ENCODE data around the gene TRAF4.

- no peak for TF ChIP-seq TSHZ2 (CRISPR knock-in tag; IDR thresholded peaks at IDR 0.05)
- TF ChIP-seq PATZ1 (CRISPR knock-in tag; IDR thresholded peaks at IDR 0.05; ENCODE audit: borderline replicate concordance), result no peak
- TF ChIP-seq ZFP3 (CRISPR knock-in tag; IDR thresholded peaks at IDR 0.05), result no peak
- TF ChIP-seq OSR1 (CRISPR knock-in tag; IDR thresholded peaks at IDR 0.05), result no peak
- TF ChIP-seq ISL1 (CRISPR knock-in tag; IDR thresholded peaks at IDR 0.05), result no peak
- TF ChIP-seq CREB5 (CRISPR knock-in tag; IDR thresholded peaks at IDR 0.05; ENCODE audit: low read depth), result no peak
- no peak for TF ChIP-seq RARB (CRISPR knock-in tag; IDR thresholded peaks at IDR 0.05)
Measured at GRCh38 chr17:28726226-28726626, 17.6 kb upstream of the TRAF4 start, which contains the start of gene TLCD1.
